GM18526 (cell line): ENCODE results near the gene THOC2.

Experiments
- POLR2A ChIP-seq: IDR thresholded peaks from 3 replicates; pipeline ENCODE4 v1.6.1; 2011; ENCODE audit not compliant: insufficient read length; ENCODE audit errors: extremely low read depth

The THOC2 gene

DNA sequence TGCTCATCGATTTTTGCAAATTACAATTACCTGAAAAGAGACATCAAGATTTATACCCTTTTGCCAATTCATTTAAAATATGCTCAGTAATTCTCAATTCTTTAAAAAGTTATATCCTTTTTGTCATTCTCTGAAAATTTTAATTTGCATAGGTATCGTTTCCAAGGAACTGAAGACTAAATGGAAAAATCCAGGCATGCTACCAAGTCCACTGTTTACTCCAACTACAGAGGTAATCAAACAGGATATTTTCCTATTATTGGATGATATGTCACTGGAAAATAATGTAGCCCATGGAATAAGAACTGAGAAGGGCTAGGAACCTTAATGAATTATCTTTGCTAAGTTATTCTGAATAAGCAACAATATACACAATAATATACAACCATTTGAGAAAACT, 132.7 kb downstream of the THOC2 start:
- TF ChIP-seq POLR2A, result no peak

DNA sequence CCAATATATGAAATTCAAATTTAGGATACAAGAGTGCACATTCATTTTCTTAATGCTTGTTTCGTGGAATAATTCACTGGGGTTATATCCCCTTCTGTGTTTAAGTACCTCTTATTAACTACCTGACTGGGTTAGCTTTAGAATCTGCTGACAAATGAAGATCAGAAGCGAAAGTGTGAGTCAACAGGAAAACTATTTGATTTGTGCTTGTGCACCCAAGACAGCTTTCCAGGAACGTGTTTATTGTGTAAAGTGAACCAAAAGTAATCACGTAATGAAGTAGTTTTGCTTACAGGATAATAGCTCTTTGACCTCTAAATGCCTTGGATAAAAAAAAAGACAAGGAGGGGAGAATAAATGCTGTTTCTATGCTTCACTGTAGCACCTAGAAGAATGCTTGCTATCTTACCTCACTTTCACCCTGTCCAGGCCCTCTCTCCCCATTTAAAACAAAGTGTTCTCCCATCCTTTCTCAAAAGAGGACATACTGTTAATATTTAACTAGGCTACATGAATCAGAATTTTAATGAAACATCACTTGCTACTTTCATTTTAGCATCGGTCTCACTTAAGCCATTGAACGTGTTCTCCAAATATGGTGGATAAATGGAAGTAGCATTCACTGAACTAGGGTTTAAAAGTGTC, 141.9 kb downstream of the THOC2 start:
- no peak for TF ChIP-seq POLR2A

DNA sequence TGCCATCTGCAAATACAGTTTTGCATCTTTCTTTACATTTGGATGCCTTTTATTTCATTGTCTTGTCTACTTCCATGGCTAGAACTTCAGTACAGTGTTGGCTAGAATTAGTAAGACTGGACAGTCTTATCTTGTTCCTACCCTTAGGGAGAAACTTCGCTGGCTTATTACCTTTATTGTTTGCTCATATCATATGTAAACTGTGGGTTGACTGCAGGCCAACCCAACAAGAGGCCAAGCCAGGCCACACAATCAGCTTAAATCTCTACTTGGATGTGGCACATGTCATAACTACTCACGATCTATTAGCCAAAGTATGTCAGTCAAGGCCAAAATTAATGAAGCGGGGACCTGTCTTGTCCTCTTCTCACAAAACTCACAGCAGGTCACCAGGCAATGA, 144.1 kb downstream of the THOC2 start:
- no peak for TF ChIP-seq POLR2A

DNA sequence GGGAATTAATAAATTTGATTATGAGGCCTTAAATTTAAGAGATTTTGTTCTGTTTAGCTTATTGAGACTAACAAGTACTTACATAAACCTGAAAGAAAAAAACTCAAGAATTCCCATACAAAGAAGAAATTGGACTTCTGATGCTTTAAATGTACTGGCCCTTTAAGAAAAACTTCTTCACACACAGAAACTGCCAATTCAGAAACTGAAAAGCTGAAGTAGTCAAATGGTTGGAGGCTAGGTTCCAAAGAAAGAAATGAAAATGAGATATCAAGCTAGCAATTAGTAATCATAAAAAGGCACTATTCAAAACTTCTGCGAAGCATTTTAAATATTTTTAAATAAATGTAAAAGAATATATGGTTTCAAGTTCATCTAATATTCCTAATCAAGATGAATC, 151.3 kb downstream of the THOC2 start:
- TF ChIP-seq POLR2A, result no peak

DNA sequence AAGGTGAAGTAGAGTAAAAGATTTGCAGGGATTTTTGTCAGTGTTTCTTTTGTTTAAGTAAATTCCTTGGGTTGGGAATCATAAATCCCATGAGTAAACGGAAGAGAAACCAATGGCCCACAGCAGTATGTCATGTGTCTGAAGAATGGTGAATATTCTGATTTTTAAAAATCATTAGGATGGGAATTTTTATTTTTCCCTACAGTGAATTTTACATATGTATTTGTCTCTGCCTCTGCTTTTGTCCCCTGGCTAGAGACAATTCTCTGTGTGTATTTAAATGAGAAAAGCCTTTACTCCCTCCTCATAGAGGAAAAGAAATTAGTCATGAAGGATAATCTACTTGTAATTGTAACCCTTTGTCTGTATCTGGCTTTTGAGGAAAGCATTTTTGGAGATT, 152.1 kb downstream of the THOC2 start:
- TF ChIP-seq POLR2A, result no peak

DNA sequence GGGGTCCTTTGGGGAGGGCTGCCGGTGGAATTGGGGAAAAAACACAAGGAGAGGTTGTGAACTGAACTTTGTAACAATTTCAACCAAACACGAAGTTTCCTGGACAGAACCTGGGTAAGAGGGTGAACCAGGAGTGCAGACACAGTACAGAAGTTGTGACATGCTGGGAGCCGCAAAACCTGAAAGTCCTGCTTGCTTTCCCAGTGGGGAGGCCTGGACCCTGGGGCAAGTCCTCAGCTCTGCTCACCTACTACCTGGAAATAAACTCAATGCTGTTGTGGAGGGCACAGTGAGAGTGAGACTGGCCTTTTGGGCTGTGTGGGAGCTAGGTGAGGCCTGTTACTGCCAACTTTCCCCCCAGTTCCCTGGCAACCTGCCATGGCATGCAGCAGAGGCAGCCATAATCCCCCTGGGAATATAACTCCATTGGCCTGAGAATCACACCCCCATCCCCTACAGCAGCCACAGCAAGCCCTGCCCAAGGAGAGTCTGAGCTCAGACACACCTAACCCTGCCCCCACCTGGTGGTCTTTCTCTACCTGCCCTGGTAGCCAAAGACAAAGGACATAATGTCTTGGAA, 162.8 kb downstream of the THOC2 start:
- TF ChIP-seq POLR2A, result no peak

DNA sequence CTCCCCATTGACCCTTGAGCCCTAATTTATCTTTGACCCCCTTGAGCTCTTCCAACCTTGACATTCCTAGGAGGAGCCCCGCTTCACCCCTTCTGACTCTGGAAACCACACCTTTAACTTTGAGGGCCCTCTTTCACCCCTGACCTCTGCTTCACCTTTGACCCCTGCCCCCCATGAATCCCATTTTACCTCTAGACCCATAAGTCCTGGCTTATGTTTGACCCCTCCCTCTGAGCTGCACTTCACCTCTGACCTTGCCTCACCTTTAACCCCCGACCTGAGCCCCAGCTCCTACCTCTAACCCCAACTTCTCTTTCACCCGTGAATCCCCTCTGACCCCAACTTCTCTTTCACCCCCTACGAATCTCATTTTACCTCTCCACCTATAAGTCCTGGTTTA, 169.7 kb downstream of the THOC2 start:
- no peak for TF ChIP-seq POLR2A

DNA sequence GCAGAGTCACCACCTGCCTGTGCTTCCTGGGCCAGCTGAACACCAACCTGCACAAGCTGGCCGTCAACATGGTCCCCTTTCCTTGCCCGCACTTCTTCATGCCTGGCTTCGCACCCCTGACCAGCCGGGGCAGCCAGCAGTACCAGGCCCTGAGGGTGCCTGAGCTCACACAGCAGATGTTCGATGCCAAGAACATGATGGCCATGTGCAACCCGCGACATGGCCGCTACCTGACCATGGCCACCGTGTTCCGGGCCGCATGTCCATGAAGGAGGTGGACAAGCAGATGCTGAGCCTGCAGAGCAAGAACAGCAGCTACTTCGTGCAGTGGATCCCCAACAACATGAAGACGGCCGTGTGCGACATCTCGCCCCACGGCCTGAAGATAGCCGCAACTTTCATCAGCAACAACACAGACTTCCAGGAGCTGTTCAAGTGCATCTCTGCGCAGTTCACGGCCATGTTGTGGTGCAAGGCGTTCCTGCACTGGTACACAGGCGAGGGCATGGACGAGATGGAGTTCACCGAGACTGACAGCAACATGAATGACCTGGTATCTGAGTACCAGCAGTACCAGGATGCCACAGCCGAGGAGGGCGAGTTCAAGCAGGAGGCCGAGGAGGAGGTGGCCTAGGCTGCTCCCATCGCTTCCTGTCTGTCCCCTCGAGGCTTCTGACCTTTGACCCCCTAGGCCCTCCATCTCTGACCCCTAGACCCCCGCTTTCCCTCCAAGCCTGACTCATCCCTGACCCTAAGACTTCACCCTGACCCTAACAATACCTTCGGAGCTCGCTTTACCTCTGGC, 170.3 kb downstream of the THOC2 start:
- no peak for TF ChIP-seq POLR2A

DNA sequence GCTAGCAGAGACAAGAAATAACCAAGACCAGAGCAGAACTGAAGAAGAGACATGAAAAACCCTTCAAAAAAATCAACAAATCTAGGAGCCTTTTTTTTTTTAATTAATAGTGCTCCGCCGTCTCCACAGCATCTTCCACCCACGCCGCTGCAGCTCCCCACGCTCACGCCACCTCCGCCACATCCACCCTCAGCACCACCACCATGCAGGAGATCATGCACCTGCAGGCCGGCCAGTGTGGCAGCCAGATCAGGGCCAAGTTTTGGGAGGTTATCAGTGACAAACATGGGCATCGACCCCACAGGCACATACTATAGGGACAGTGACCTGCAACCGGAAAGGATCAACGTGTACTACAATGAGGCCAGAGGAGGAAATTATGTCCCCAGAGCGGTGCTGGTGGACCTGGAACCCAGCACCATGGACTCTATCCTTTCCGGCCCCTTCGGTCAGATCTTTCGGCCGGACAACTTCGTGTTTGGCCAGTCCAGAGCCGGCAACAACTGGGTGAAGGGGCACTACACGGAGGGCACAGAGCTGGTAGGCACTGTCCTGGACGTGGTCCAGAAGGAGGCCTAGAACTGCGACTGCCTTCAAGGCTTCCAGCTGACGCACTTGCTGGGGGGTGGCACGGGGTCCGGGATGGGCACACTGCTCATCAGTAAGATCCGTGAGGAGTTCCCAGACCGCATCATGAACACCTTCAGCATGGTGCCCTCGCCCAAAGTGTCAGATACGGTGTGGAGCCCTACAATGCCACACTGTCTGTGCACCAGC, 171.2 kb downstream of the THOC2 start:
- no peak for TF ChIP-seq POLR2A

DNA sequence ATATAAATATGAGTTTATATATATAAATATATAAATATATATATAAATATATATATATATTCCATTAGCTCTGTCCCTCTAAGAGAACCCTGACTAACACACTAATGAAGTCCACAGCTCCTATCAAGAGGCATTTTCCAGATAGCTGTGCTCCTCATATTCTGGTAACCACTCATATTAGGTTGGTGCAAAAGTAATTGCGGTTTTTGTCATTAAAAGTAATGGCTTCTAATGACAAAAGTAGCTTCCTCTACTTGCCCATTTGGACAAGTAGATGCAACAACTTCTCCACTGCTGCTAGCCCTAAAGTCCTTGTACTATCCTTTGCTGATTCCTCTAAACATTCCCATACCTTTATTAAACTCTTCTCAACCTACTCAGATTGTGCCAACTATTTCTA, 182.0 kb downstream of the THOC2 start:
- TF ChIP-seq POLR2A, result no peak
